Thyroid gland (tissue), 4 donors: ENCODE data around the gene BOLA2B.

Experiments used
- POLR2A ChIP-seq, 2 donors: fragments of 450-650 bp; IDR thresholded peaks; one replicate each; pipeline ENCODE4 v1.6.1; 2017; ENCODE audit warnings: antibody characterized with exemption in 2 of 2, mild to moderate bottlenecking in 2 of 2, moderate library complexity in 1 of 2
- TF ChIP-seq, protein P1 (sequence below), 6 experiments: fragments of 200-600 bp in 3 of 6; fragments of 450-650 bp in 3 of 6; sonication (generic) in 3 of 6; IDR thresholded peaks; one replicate each; pipeline ENCODE4 v1.5.1; 2016 to 2019; ENCODE audit warnings: antibody characterized with exemption in 6 of 6, mild to moderate bottlenecking in 2 of 6, inconsistent platforms in 1 of 6, moderate library complexity in 1 of 6

GRCh38 chr16:30144017-30144416 is 49.4 kb downstream of the BOLA2B start:
- TF ChIP-seq, protein P1, sequence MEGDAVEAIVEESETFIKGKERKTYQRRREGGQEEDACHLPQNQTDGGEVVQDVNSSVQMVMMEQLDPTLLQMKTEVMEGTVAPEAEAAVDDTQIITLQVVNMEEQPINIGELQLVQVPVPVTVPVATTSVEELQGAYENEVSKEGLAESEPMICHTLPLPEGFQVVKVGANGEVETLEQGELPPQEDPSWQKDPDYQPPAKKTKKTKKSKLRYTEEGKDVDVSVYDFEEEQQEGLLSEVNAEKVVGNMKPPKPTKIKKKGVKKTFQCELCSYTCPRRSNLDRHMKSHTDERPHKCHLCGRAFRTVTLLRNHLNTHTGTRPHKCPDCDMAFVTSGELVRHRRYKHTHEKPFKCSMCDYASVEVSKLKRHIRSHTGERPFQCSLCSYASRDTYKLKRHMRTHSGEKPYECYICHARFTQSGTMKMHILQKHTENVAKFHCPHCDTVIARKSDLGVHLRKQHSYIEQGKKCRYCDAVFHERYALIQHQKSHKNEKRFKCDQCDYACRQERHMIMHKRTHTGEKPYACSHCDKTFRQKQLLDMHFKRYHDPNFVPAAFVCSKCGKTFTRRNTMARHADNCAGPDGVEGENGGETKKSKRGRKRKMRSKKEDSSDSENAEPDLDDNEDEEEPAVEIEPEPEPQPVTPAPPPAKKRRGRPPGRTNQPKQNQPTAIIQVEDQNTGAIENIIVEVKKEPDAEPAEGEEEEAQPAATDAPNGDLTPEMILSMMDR (IDR thresholded peaks at IDR 0.05) = no peak
- TF ChIP-seq POLR2A (IDR thresholded peaks at IDR 0.05) = no peak
